Activated B cell treated with CpG ODN at 0.5 μM for 24 hours (primary cell): ENCODE data around the gene CADM4. TPM values are rescaled to one million over a fixed set of nuclear protein-coding genes. Genes with fewer than 3 reads are reported as not detected.

Experiments used
- ATAC-seq: fragments of 200-7000 bp; cut with Tn5 transposase; one replicate; pipeline ENCODE4 v1.10.0; 2021; ENCODE audit warnings: low read depth, mild to moderate bottlenecking, moderate library complexity
- CTCF ChIA-PET: fragments of 350-600 bp; sonication (Branson Sonifier 250); formaldehyde crosslinking; loops from one replicate; lab custom pipeline; 2021; ENCODE audit warnings: antibody characterized with exemption; lab: Charles Lee
- POLR2A ChIA-PET: fragments of 350-600 bp; sonication (Branson Sonifier 250); formaldehyde crosslinking; loops from one replicate; lab custom pipeline; 2021; ENCODE audit warnings: antibody characterized with exemption; lab: Charles Lee
- DNase-seq: peaks from one replicate; pipeline ENCODE4 v3.0.0; 2022
- H3K27ac Mint-ChIP-seq: one replicate; pipeline ENCODE4 v1.8.0; 2020; ENCODE audit warnings: mixed read lengths
- H3K27me3 Mint-ChIP-seq: one replicate; pipeline ENCODE4 v1.8.0; 2021; ENCODE audit warnings: mixed read lengths
- H3K36me3 Mint-ChIP-seq: one replicate; pipeline ENCODE4 v1.8.0; 2021; ENCODE audit warnings: low read depth, mixed read lengths
- H3K4me1 Mint-ChIP-seq: one replicate; pipeline ENCODE4 v1.8.0; 2021; ENCODE audit warnings: mixed read lengths
- H3K4me3 Mint-ChIP-seq: one replicate; pipeline ENCODE4 v1.8.0; 2020; ENCODE audit warnings: mild to moderate bottlenecking, mixed read lengths
- H3K9me3 Mint-ChIP-seq: one replicate; pipeline ENCODE4 v1.8.0; 2020; ENCODE audit warnings: mixed read lengths
- CTCF ChIP-seq: fragments of 200-600 bp; IDR thresholded peaks from one replicate; pipeline ENCODE4 v1.8.0; 2022; ENCODE audit warnings: antibody characterized with exemption, mild to moderate bottlenecking
- intact Hi-C: fragments of 100-400 bp; cut with micrococcal nuclease; formaldehyde crosslinking; loops from one replicate; pipeline ENCODE4 v1.15.1; 2024
- total RNA-seq: library from RNA; stranded (reverse); gene quantifications from 2 replicates; pipeline ENCODE4 v1.2.3, GENCODE V29; 2022

Gene CADM4
- total RNA-seq, 1 donor from 2014 or later: not detected

GRCh38 chr19:43574424-43575155, 65.1 kb downstream of the CADM4 start:
- Mint-ChIP-seq H3K36me3 (peaks cover 25% of the 10 kb centered on the region), H3K27ac (peak overlapping the region; percentile 92), H3K4me1 (peaks cover 42% of the 10 kb centered on the region), H3K9me3 (no peaks in the 10 kb centered on the region), H3K27me3 (no peaks in the 10 kb centered on the region), H3K4me3 (peak overlapping the region; percentile 96)
- TF ChIP-seq CTCF: no peak
- ChIA-PET POLR2A (interaction anchor here (0.6 to 2.0 kb wide), 8 partner anchors 9 to 1369 kb away, joined by 3 to 13 read pairs (median 6); partner anchors contain the start of genes IRGQ, ZNF575 and ZNF576), CTCF (interaction anchor here (1.5 to 2.6 kb wide), 5 partner anchors 19 to 235 kb away, joined by 3 to 17 read pairs (median 7); partner anchors contain the start of genes IRGQ and ZNF576)
- intact Hi-C loops: loop anchor here (1.0 kb wide), 3 partner anchors 12 to 45 kb away; partner anchors contain the start of genes IRGQ, ZNF428 and ZNF576
- DNase-seq (no peak), ATAC-seq (no peak)

Other genes starting within 250 kb of the CADM4 start
- not detected in 2 replicates for gene TEX101, start 225.0 kb downstream of the CADM4 start, total RNA-seq
- 0.24 TPM in 1 of 2 replicates, not detected in the other for gene LYPD3, start 174.2 kb downstream of the CADM4 start, total RNA-seq
- gene PHLDB3, start 135.1 kb downstream of the CADM4 start, total RNA-seq: 32.2 and 34.5 TPM in 2 replicates
- gene ETHE1, start 112.6 kb downstream of the CADM4 start, total RNA-seq: 16.3 and 16.7 TPM in 2 replicates
- gene ZNF575, start 106.7 kb downstream of the CADM4 start, total RNA-seq: 1.9 and 3.4 TPM in 2 replicates
- 31.9 and 34.5 TPM in 2 replicates for gene XRCC1, start 64.3 kb downstream of the CADM4 start, total RNA-seq
- gene PINLYP, start 64.0 kb downstream of the CADM4 start, total RNA-seq: 1.9 and 2.1 TPM in 2 replicates
- gene IRGQ, start 43.7 kb downstream of the CADM4 start, total RNA-seq: 13.1 and 14.1 TPM in 2 replicates
- gene ZNF576, start 43.3 kb downstream of the CADM4 start, total RNA-seq: 14.5 and 17.3 TPM in 2 replicates
- gene SRRM5, start 27.8 kb downstream of the CADM4 start, total RNA-seq: 0.29 and 0.42 TPM in 2 replicates
- 26.2 and 29.1 TPM in 2 replicates for gene ZNF428, start 20.2 kb downstream of the CADM4 start, total RNA-seq
- gene PLAUR, start 30.3 kb upstream of the CADM4 start, total RNA-seq: 0.66 and 0.71 TPM in 2 replicates
- not detected in 2 replicates for gene IRGC, start 76.2 kb upstream of the CADM4 start, total RNA-seq
- gene SMG9, start 115.1 kb upstream of the CADM4 start, total RNA-seq: 91.2 and 105 TPM in 2 replicates
- 137 and 154 TPM in 2 replicates for gene KCNN4, start 141.1 kb upstream of the CADM4 start, total RNA-seq
- 0.44 TPM in 1 of 2 replicates, not detected in the other for gene LYPD5, start 162.6 kb upstream of the CADM4 start, total RNA-seq
- 10.4 and 13.0 TPM in 2 replicates for gene ZNF283, start 187.5 kb upstream of the CADM4 start, total RNA-seq
- 1.7 and 1.9 TPM in 2 replicates for gene ZNF404, start 244.1 kb upstream of the CADM4 start, total RNA-seq